HG02938 (cell line): ENCODE data around the gene MYOT.

Source experiments
- ATAC-seq: cut with Tn5 transposase; IDR thresholded peaks from one replicate; pipeline ENCODE4 v1.9.1; 2021; ENCODE audit warnings: mild to moderate bottlenecking, moderate library complexity; ENCODE audit not compliant: unreplicated experiment

The MYOT gene

GRCh38 chr5:137901011-137901817 is 33.6 kb downstream of the MYOT start:
- no peak for ATAC-seq

DNA sequence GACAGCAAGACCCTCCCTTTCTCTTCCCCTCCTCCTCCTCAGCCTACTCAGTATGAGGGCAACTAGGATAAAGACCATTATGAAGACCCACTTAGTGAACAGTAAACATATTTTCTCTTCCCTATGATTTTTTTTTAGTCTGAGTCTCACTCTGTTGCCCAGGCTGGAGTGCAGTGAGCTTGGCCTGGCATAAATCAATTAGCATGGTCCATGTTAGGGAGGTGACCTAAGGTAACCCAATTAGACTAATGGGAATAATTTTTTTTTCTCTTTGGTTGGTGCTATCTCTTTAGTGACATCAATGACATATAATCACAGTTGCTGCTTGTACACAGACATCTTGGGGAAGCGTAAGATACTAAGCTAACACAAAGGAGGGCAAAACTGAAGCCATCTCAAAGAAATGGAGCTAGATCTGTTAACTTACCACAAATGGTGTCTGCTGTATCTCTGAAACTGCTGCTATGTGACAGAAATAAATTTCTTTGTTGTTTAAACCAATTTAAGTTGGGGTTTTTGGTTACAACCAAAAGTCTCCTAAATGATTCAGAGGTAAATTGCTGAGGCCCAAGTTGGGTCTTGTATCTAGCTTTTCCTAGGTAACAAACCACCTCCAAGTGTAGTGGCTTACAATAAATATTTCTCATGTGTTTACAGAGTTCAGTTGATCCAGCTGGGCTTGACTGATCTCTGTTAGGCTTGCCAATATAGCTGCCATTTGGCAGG is 34.9 kb downstream of the MYOT start:
- no peak for ATAC-seq

GRCh38 chr5:137914758-137915157 is 47.1 kb downstream of the MYOT start:
- ATAC-seq: no peak

- no peak for ATAC-seq
These were observed 49.3 kb downstream of the MYOT start for GRCh38 chr5:137916923-137917322.

- no peak for ATAC-seq
These were observed 54.3 kb downstream of the MYOT start for GRCh38 chr5:137921931-137922330.

DNA sequence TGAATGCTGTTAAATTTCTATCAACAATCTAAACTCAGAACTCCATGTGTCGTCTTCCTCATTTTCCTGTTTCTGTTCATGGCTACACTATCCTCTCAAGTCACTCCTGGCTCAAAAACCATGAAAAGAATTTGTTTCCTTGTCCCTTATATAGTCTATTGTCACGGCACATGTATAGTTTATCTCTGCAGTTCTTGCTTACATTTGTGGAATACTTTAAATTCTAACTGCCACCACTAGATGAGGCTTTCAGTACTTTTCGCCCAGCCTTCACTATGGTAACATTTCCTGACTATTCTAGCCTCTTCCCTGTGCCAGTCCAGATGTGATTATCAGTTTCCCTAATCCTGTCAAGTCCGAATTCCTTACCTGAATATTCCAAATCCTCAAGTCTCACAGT is 56.2 kb downstream of the MYOT start:
- ATAC-seq: no peak

- ATAC-seq: no peak
These were observed 65.1 kb downstream of the MYOT start for GRCh38 chr5:137932800-137933199.

- ATAC-seq: no peak
These were observed 65.8 kb downstream of the MYOT start for GRCh38 chr5:137933491-137933911.

- ATAC-seq: no peak
These were observed 67.5 kb downstream of the MYOT start for GRCh38 chr5:137935190-137935589.

DNA sequence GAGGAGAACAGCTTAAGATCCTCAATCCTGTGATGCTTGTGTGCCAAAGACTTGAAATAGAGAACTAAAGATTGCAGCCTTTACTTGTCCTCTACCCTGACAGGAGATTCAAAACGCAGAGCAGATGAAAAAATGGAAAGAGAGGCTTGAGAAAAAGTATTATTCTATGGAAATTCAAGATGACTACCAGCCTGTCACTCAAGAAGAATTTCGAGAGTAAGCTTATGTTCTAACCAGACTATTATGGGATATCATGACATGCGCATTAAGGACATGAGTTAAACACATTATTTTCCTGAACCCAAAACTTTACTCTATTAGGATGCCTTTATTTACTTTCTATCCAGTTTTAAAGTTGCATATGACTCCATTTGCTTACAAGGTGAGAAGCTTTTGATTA is 68.0 kb downstream of the MYOT start:
- no peak for ATAC-seq
